Measurements from ENCODE around the gene UNC5C.

The UNC5C gene

DNA sequence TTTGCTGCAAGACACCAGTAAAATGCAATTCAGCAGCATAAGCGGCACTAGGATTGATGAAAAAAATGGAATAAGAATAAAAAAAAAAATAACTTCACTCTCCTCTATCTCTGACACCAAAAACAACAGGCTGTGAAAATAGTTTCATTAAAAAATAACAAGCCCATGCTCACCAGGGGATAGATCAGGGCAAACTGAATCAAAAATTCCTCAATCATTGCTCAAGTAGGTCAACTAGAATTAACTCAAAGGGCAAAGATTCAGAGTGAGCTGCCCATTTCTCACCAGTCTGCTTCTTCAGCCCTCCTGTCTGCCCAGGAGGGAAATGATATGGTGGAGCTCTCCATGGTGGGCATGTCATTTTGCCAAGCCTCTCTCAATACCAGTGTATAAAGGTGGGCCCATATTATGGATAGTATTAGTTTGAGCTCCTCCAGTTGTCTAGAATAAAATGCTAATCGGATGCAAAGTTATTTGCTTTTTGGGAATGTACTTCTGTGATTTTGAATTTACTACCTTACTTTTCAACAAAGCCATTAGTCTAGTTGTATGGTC lies 153.9 kb downstream of the UNC5C start:
- DNase-seq: no peak

GRCh38 chr4:95393821-95394220 lies 155.0 kb downstream of the UNC5C start:
- DNase-seq: no peak

GRCh38 chr4:95388911-95389310 lies 159.9 kb downstream of the UNC5C start:
- DNase-seq: no peak

DNA sequence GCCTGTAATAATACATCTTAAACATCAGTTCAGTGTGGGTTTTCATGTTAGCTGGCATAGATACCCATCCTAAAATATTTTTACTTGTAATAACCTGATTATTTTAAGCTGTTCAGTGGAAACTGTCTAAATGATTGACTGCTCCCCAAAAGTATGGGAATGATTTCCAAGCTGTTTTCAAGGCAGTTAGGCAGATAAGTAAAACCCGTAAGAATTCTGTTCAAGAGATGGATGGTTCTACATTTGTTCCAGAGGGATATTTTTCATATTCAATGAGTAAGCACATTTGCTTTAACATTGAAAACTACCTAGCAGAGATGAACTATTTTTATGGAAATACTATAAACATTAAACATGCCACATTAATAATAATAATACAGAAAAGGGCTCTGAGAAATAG lies 161.1 kb downstream of the UNC5C start:
- no peak for DNase-seq

- no peak for DNase-seq
Measured at GRCh38 chr4:95386410-95386809, 162.4 kb downstream of the UNC5C start.

- DNase-seq: no peak
Measured at GRCh38 chr4:95381843-95382580, 166.8 kb downstream of the UNC5C start.

DNA sequence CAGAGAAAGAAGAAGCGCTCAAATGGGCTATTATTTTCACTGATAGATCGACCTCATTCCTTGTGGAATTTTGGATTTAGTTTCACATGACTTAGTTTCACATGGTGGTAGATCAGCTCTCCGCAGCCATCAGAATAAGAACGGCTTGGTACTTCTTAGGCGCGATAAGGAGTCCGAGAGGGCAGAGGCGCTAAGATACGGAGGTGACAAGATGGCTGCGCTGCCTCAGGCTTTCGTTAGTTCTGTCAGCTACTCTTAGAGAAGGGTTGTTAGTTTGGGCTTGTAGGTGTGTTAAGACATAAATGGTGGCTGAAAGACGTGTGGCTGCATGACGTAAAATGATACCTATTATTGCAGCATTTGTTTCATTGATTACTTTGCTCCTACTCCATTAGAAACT lies 169.1 kb downstream of the UNC5C start:
- DNase-seq: no peak

- no peak for DNase-seq
Measured at GRCh38 chr4:95377366-95377900, 171.3 kb downstream of the UNC5C start.

DNA sequence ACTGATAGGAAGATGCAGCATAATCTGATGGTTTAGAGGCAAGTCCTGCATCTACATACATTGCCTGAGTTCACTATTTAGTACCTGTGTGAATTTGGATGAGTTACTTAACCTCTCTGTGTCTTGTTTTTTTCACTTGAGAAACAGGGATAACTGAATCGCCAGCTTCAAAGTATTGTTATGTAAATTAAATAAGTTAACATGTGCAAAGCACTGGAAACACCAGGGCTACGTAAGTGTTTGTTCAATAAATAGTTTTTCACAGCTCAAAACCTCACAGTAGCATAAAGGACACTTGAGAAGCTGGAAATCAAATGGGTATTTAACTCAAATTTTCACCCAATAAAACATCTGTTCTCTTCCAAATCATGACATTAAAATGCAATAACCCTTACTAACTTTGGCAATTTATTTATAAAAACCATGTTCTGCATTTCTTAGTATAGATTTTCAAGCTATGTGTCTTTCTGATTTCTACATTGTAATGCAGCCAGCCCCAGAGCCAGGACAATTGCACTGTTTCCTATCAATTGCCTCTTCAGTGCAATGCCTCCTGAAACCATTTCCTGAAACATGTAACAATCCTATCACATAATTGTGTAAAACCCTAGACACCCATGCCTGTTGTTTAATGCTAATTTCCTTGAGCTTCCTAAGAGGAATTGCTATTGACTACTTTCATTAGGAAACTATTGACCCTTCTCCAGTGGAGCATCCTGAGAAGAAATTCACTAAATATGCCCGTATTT lies 177.1 kb downstream of the UNC5C start:
- no peak for DNase-seq

DNA sequence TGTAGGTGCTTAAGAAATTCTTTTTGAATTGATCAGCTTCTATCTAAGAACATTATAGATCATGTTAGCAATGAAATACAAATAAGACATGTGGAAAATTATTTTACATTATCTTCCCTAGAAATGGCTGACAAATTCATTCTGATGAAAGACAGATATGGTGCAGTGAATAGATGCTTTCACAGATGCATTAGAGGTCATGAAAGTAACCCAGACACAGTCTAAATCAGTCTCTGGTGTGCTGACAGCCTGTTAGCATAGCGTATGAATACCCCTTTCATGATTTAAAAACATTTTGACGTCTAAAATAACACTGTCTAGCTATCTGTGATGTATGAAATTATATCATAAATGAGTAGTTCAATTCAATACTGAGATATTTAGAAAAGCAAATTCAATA lies 180.9 kb downstream of the UNC5C start:
- no peak for DNase-seq

DNA sequence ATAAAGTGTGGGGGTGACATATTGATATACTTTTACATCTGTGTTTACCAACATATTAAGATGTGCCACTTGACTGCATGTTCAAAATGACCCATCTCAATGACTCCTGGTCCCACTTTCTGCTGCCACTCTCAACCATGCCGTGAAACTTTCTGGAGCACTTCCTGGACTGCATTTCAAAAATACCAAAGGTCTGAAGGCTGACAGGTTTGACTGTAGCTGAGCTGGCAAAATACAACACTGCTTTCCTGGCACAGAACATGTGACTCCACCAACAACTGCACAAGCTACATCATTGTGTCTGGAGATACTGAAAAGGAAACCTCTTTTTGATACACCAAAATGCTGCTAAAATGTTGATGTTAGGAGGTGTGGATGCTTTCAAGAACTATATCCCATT lies 184.8 kb downstream of the UNC5C start:
- DNase-seq: peak in 1 of 14 donors; percentile 12

GRCh38 chr4:95363559-95363925 lies 185.2 kb downstream of the UNC5C start:
- DNase-seq: no peak

DNA sequence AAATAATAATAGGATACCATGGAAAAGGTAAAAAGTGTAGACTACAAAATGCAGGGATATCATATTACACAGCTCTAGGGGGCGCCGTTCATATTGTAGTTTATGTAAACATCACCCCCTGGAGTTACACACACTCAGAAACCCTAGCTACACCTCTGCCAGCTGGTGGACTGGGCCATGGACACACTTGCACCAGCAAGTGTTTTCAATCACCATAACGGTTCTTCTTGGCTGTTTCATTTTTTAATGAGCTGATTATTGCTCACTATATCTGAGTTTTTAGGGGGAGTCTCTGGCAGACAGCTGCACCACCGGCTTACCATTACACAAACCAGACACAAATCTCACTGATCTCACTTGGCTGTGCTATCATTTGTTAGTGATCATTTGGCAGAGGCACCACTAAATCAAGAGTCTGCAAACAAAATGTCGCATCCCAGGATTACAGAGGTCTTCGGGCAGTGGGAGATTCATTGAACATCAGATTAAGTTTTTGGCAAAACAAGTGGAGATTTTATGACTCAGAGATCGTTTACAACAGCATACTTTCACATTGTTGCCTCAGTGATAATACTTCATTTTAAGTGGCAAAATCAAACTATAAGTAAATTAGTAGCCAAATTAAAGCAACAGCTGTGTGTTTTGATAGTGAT lies 185.7 kb downstream of the UNC5C start:
- DNase-seq: peak in 1 of 14 donors; percentile 16

DNA sequence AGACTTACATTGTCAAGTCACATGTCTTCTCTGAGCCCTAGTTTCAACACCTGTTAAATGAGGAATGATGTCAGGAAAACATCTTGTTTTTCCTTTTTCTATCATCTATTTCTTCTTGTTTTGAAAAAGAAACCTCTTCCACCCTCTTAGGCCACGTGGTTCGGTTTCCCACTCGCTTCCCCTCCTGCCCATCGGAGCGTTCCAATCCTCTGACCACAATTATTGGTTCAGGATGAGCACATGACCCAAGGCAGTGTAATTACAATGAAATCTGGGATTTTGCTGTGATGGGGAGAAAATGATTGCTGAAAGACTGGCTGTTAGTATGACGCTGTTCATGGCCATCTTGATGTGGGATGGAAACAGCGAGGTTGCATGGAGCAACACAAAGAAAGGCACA lies 186.7 kb downstream of the UNC5C start:
- DNase-seq: no peak

- no peak for DNase-seq
Measured at GRCh38 chr4:95361696-95361965, 187.1 kb downstream of the UNC5C start.

DNA sequence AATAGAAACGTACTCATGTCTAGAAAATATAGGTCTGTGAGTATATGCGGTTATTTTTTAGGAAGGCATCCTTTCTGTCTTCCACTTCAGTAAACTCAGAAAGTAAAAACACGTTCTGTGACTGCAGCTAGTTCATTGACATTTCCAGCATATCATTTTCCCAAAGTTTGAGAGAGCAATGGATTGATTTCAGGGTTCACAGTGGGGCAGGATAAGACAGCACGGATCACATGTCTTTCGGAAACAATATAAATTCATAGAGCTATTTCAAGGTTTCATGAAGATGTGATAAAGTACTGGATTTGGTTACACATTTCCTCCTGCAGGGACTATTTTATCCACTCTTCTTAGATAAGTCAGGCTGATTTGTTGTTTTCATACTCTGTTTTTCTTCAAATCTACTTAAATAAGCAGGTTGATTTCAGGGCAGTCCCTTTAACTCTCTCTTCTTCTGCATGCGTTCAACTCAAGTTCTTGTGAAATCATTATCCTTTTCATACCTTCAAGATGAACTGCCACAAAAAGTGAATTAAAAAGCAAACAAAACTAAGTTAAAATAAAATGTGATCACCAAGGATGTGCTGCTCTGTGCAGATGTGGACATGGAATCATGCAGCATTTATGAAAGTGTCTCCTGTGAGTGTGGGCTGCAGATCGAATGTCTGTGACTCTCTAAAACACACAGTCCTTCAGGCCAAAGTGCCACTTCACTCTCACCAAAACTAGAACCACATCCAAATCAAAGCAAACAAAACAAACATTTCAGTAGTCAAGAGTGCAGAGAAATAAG lies 187.7 kb downstream of the UNC5C start:
- DNase-seq: no peak

DNA sequence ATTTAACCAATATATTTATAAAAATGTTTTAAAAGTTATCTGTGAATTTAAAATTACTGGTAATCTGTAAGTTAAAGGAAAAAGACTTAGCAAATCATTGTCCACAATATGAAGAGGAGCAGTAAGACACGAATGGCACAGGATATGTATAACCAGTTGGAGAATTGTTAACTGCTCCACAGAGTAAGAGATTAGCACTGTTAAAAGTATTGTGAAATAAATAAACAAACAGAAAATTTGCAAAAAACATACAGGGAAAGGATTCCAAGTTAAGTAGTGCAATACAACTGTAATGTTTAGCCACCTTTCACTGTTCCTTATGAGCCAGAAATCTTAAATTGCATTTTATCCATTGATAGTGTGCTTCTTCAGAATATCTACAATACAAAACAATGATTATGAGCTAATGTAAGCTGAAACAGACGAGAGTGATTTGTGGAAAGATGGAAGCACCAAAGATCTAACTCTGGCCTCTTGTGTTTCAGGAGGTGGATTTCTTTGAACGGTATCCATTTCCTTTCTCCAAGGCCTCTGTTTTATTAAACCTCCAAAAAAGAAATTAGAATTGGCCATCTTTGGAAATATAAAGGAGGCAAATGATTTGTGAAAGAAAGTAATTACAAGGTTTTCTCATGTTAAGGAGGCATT lies 188.4 kb downstream of the UNC5C start:
- no peak for DNase-seq

GRCh38 chr4:95358421-95358820 lies 190.4 kb downstream of the UNC5C start:
- DNase-seq: no peak

DNA sequence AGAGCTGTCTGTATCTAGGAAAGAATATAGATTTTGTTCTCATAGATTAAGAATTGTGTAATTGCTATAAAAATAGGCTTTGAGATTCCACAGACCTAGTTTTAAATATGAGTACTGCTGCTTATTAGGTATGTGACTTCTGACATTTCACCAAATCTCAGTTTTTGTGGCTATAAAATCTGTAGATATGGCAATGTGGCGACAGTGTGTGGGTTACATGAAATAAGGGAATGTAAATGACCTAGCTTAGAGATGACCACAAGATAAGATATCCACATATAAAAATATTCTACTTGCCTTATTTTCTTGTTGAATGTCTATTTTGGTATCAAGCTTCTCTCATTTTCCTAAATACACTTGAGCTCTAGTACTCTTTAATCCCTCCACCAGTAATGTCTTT lies 193.8 kb downstream of the UNC5C start:
- DNase-seq: no peak

DNA sequence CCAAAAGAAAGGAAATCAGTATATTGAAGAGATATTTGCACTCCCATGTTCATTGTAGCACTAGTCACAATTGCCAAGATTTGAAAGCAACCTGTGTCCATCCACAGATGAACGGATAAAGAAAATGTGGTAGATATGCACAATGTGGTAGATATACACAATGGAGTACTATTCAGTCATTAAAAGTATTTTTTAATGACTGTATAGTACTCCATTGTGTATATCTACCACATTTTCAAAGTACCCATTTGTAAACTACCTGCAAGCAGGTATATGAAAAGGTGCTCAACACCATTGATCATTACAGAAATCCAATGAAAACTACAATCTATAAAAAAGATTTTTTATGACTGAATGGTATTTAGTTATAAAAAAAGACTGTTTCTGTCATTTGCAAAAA lies 200.4 kb downstream of the UNC5C start:
- no peak for DNase-seq

DNA sequence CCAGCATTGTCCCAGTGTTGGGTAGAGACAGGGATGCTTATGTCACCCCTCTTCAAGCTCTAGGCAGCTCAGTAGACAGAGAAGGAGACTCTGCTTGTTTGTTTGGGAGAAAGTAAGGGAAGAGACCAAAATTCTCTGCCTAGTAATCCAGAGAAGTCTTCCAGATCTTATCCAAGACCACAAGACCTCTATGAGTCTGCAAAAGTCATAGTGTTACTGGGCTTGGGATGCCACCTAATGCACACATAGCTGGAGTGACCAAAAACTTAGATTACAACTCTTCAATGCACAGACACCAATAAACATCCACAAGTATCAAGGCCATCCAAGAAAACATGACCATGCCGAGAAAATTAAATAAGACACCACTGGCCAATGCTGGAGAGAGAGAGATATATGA lies 205.5 kb downstream of the UNC5C start:
- no peak for DNase-seq

- no peak for DNase-seq
Measured at GRCh38 chr4:95340191-95340590, 208.6 kb downstream of the UNC5C start.
